H1 (cell line): Measurements from ENCODE around the gene S100A4. TPM values are rescaled to one million over a fixed set of nuclear protein-coding genes. Genes with fewer than 3 reads are reported as not detected.

ENCODE experiments used
- CBX5 ChIP-seq: fragments of 300-800, 300-1000 bp; sonication (generic); IDR thresholded peaks from 2 replicates; pipeline ENCODE4 v1.7.1; 2016; ENCODE audit warnings: antibody characterized with exemption, low read length, low read depth
- polyA plus RNA-seq, 7 experiments: library from polyadenylated mRNA; depleted of rRNA in 3 of 7; stranded (reverse) in 5 of 7; unstranded in 2 of 7; fragments of >200 nt in 5 of 7; fragments of 200-250 nt in 2 of 7; gene quantifications; 1 replicate in 5 of 7; 2 replicates in 1 of 7; 4 replicates in 1 of 7; pipeline versions ENCODE4 v1.2.1 to v1.2.3, GENCODE V29; 2011 to 2013; ENCODE audit warnings: missing spikeins in 2 of 7, mixed read lengths in 2 of 7
- total RNA-seq: library from RNA; stranded (reverse); fragmentation: NEBNext Ultra II Directional; extraction: Animal tissue kit (Norgen Biotek cat#: 25700); gene quantifications from 2 replicates; pipeline ENCODE4 v1.2.1, GENCODE V29; 2021
- TF ChIP-seq, protein P1 (sequence below): fragments of 300-600 bp; sonication (generic); IDR thresholded peaks from 2 replicates; pipeline ENCODE4 v1.7.1; 2012; ENCODE audit warnings: low read length, moderate library complexity, mild to moderate bottlenecking, inconsistent platforms; ENCODE audit not compliant: insufficient replicate concordance

The S100A4 gene
- total and polyA plus RNA-seq, 2 of the 8 experiments (the other 6 are each of a cell fraction or from before 2014, with no cell fraction given), result 36.3 to 85.4 TPM

DNA sequence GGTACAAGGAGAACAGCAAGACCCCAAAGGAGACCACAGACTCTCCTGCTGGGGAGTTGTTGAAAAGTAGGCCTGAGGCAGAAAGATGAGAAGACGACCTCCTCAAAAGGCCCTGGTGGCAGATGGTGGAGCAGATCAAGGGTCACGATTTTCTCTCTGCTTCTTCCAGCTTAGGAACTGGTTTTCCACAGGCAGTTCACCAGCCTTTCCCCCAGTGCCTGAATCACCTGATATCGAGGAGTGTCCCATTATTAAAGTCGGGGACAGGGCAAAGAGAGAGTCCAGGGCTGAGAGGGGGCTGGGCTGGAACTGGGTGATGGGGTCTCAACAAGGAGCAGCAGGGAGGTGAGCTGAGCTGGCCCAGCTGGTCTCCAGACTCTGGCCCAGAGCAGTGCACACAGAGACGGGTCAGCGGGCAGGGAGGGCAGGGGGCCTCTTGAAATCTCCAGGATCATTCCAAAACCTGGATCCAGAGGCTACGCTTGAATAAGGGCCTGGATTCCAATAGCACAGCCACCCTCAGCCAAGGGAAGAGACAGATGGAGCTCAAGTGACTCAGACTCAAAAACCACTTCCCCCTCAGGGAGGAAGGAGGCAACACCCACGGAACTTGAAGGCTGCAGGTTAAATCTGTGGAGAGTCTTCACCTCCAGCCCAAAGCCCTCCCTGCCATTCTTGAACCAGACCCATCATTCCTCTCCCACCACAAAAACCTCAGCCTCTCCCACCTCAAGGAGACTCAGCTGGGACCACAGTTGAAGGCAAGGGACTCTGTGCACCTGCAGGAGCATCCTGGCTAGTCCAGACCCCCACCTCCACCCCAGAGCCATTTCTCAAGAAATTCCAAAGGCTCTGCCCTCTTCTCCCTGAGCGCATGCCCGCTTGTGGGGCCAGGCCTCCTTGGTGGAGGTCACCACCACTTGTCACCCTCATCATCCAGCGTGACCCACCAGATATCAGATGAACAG, 4.9 kb downstream of the S100A4 start, which contains the start of gene S100A5 (continued):
- TF ChIP-seq, protein P1, sequence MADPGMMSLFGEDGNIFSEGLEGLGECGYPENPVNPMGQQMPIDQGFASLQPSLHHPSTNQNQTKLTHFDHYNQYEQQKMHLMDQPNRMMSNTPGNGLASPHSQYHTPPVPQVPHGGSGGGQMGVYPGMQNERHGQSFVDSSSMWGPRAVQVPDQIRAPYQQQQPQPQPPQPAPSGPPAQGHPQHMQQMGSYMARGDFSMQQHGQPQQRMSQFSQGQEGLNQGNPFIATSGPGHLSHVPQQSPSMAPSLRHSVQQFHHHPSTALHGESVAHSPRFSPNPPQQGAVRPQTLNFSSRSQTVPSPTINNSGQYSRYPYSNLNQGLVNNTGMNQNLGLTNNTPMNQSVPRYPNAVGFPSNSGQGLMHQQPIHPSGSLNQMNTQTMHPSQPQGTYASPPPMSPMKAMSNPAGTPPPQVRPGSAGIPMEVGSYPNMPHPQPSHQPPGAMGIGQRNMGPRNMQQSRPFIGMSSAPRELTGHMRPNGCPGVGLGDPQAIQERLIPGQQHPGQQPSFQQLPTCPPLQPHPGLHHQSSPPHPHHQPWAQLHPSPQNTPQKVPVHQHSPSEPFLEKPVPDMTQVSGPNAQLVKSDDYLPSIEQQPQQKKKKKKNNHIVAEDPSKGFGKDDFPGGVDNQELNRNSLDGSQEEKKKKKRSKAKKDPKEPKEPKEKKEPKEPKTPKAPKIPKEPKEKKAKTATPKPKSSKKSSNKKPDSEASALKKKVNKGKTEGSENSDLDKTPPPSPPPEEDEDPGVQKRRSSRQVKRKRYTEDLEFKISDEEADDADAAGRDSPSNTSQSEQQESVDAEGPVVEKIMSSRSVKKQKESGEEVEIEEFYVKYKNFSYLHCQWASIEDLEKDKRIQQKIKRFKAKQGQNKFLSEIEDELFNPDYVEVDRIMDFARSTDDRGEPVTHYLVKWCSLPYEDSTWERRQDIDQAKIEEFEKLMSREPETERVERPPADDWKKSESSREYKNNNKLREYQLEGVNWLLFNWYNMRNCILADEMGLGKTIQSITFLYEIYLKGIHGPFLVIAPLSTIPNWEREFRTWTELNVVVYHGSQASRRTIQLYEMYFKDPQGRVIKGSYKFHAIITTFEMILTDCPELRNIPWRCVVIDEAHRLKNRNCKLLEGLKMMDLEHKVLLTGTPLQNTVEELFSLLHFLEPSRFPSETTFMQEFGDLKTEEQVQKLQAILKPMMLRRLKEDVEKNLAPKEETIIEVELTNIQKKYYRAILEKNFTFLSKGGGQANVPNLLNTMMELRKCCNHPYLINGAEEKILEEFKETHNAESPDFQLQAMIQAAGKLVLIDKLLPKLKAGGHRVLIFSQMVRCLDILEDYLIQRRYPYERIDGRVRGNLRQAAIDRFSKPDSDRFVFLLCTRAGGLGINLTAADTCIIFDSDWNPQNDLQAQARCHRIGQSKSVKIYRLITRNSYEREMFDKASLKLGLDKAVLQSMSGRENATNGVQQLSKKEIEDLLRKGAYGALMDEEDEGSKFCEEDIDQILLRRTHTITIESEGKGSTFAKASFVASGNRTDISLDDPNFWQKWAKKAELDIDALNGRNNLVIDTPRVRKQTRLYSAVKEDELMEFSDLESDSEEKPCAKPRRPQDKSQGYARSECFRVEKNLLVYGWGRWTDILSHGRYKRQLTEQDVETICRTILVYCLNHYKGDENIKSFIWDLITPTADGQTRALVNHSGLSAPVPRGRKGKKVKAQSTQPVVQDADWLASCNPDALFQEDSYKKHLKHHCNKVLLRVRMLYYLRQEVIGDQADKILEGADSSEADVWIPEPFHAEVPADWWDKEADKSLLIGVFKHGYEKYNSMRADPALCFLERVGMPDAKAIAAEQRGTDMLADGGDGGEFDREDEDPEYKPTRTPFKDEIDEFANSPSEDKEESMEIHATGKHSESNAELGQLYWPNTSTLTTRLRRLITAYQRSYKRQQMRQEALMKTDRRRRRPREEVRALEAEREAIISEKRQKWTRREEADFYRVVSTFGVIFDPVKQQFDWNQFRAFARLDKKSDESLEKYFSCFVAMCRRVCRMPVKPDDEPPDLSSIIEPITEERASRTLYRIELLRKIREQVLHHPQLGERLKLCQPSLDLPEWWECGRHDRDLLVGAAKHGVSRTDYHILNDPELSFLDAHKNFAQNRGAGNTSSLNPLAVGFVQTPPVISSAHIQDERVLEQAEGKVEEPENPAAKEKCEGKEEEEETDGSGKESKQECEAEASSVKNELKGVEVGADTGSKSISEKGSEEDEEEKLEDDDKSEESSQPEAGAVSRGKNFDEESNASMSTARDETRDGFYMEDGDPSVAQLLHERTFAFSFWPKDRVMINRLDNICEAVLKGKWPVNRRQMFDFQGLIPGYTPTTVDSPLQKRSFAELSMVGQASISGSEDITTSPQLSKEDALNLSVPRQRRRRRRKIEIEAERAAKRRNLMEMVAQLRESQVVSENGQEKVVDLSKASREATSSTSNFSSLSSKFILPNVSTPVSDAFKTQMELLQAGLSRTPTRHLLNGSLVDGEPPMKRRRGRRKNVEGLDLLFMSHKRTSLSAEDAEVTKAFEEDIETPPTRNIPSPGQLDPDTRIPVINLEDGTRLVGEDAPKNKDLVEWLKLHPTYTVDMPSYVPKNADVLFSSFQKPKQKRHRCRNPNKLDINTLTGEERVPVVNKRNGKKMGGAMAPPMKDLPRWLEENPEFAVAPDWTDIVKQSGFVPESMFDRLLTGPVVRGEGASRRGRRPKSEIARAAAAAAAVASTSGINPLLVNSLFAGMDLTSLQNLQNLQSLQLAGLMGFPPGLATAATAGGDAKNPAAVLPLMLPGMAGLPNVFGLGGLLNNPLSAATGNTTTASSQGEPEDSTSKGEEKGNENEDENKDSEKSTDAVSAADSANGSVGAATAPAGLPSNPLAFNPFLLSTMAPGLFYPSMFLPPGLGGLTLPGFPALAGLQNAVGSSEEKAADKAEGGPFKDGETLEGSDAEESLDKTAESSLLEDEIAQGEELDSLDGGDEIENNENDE, result no peak
- TF ChIP-seq CBX5, result no peak
